HG03159 (cell line): Measurements from ENCODE around the gene IGSF9.
A peak's percentile ranks its signal among the peaks of the same experiment; 100 is the strongest.
"Not testable (repeated sequence)": the region's sequence is repeated elsewhere in the genome, so short reads cannot be mapped to it uniquely, and the experiment has no call there.

Source experiments
- ATAC-seq: cut with Tn5 transposase; IDR thresholded peaks from one replicate; pipeline ENCODE4 v1.9.1; 2021; ENCODE audit warnings: mild to moderate bottlenecking, moderate library complexity; ENCODE audit not compliant: unreplicated experiment

The IGSF9 gene

DNA sequence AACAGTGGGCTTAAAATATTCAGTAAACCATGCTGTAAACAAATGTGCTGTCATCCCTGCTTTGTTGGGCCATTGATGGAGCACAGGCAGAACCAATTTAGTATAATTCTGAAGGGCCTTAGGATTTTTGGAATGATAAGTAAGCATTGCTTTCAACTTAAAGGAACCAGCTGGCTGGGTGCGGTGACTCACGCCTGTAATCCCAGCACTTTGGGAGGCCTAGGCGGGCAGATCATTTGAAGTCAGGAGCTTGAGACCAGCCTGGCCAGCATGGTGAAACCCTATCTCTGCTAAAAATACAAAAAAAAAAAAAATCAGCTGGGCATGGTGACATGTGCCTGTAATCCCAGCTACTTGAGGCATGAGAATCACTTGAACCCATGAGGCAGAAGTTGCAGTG lies 41.4 kb downstream of the IGSF9 start:
- ATAC-seq: not testable (repeated sequence)

DNA sequence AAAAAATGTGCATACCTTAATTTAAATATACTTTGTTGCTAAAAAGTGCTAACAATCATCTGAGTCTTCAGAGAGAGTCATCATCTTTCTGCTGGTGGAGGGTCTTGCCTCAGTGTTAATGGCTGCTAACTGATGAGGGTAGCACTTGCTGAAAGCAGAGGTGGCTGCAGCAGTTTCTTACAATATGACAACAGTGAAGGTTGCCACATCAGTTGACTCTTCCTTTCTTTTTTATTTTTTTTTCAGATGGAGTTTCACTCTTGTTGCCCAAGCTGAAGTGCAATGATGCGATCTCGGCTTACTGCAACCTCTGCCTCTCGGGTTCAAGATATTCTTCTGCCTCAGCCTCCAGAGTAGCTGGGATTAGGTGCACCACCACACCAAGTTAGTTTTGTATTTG lies 42.9 kb downstream of the IGSF9 start:
- ATAC-seq: no peak

DNA sequence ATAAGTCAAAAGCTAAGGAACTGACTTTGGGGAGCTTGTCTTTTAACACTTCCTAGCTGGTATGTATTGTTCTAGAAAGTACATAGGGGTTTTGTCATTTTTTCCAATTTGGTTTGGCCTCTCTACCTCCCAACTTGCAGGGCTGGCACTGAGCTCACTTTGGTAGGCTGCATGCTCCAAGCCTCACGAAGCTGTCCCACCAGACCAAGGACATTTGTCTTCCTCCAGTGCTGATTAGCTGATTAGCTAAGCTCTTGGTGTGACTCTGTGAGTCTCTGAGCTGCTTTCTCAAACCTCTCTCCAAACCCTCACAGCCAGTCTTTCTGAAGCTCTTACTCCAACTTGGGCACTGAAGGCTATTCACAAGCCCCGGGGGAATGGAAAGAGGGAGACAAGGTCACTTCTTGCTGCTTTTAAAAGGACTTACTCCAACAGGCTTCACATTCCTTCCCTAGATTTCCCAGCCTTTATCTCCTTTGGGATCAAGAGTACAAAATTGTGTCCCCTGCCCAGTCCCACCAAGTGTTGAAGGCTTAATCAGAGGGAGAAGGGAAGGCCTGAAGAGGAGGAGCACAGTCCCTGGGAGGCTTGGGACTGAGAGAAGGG lies 44.6 kb downstream of the IGSF9 start:
- ATAC-seq: no peak

DNA sequence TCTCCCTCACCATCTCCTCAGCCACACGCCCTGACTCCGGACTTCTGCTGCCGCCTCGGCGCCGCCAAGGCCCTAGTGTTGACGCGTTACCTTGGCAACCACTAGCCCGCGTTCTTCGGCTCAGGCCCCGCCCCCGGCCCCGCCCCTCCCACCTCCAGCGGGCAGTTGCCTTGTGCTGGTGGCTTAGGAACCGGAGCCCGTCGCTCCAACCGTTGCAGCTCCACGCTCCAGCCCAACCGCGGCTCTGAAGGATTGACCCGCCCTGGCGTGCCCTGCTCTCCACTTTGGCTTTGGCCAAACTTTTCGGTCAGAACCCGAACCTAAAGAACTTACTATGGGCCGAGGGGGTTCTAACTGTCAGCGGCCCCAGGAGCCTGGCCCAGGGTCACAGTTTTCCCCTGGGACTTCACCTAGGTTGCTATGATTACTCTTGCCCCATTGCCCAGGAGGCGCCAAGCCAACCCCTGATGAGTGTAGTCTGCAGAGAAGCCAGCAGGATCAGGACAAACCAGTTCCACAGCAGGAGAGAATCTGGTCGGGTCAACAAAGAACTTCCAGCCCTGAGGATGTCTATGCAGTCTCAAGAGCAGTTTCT lies 45.2 kb downstream of the IGSF9 start, which contains the start of gene CFAP45:
TSS of gene CFAP45 (minus strand) at position 80 of the 595 bp plus-strand sequence. CDS start at position 13, 67 bp downstream.
- no peak for ATAC-seq

DNA sequence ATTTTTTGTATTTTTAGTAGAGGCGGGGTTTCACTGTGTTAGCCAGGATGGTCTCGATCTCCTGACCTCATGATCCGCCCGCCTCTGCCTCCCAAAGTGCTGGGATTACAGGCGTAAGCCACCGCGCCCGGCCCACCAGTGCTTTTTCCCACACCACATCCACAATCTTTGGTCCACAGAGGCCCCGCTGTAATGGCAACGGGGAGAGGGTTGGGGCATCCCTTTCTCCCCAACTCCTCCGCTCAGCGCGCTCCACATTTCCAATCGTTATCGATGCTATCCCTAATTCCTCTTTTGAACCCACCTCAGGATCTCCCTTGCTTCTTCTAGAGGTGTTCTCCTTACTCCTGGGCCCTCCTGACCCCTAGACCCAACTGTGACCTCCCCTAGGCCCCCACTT lies 45.8 kb downstream of the IGSF9 start:
- ATAC-seq: not testable (repeated sequence)

DNA sequence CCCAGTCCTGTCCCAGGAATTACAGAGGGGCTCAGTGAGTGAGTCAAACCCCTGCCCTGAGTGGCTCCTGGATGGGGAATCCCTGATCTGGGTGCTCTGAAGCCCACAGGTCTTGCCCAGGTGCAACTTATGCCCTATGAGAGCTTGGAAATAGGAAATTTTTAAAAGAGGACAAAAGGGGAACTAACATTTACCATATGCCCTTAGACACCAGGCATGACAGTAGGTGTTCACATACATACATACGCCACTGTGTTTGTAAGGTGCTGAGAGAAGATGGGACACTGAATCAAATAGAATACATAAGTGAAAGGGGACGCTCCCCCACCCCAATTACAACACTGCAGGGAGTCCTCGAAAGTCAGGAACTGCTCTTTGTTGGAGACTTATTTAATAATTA lies 46.9 kb downstream of the IGSF9 start:
- ATAC-seq: no peak

DNA sequence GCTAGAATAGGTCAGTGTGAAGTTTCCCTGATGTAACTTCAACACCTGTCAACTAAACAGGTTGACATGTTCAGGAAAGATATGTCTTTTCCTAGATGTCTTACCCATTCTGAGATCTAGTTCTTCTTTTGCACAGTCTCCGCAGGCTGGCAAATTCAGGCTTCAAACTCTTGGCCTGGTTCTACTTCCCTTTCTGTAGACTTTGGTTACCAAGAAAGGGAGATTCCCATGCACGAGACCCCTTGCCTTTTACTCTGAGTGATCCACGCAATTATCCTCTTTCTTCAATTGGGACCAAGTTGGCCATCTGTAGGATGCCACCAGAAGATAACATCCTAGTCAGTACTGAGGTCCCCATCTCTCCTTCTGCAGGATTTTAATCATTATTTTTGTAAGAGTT lies 47.5 kb downstream of the IGSF9 start:
- ATAC-seq: no peak

DNA sequence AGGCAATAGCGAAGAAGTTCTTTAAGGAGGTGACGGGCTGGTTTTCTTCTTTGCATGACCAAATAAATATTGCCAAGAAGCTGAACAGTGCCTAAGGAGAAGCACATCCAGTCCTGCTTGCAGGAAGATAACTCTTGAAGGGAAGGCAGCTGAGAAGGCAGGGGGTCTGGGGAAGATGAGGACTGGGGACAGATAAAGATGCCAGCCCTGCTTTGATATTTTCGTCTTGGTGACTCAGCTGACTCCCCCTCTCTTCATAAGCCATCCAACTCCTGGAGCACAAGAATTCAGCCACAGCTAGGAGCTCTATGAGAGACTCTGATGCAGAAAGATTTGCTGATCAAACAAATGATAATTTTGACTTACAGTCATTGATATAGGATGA lies 48.9 kb downstream of the IGSF9 start:
- no peak for ATAC-seq

DNA sequence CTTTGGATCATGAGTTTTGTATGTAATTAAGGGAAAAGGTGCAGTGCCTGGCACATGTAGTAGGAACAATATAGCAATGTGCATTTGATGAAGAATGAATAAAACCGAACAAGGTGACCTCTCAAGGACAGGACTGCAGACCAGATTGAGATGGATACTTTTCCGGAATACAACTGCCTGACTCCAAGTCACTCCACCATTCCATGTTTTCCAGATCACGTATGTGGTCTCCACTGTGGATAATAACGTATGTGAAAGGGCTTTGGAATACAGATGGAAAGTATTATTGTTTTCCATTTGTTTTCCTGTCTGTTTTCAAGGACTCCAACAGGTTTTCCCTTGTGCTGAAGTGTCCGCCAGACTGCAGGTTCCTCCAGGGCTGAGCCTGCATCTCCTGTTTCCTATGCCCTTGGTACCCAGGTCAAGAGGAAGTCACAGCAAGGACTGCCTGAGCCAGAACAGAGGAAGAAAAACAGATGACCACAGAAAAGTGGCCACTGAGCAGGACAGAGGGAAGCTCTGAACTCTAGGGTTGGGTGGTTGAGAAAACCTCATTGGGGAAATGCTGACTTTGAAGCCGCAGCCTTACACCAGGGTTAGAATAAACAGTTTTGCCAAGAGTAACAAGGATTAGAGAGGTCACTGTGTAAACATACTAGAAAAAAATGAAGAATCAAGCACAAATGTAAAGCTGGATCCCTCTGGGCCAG lies 49.4 kb downstream of the IGSF9 start:
- ATAC-seq: no peak

DNA sequence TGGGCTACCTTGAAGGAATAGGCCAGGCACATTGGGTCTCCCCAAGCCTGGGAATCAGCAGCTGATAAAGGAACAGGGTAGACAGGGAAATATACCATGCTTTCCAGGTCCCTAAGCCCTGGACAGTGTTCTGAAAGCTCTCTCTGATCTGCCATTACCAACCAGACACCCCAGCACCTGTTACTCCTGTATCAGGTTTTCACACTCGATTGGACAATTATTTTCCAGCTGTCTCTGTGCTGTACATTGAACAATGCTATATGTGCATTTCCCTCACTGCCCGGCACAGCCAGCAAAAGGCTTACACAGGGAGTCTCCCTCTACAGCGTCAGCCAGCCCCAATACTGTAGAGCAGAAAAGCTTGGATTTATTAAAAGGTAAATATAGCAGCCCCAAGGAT lies 50.1 kb downstream of the IGSF9 start:
- ATAC-seq: no peak

DNA sequence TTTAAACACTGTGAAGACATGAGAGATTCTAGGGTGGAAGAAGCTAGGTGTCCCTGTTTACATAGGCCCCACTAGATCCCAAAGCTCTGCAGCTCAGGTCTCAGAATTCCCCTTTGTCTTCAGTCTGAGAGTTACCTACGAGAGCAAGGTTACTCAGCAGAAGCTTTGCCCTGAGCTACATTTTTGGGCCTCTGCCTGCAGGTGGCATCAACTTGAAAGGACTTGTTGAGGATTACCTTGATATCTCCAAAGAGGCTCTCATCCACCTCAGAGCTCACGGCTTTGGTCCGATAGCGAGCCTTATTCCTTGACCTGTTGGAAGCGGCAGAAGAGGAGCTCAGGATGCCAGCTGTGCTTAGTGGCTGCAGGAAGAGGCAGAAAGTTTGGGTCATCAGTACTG lies 52.5 kb downstream of the IGSF9 start:
- ATAC-seq: no peak

DNA sequence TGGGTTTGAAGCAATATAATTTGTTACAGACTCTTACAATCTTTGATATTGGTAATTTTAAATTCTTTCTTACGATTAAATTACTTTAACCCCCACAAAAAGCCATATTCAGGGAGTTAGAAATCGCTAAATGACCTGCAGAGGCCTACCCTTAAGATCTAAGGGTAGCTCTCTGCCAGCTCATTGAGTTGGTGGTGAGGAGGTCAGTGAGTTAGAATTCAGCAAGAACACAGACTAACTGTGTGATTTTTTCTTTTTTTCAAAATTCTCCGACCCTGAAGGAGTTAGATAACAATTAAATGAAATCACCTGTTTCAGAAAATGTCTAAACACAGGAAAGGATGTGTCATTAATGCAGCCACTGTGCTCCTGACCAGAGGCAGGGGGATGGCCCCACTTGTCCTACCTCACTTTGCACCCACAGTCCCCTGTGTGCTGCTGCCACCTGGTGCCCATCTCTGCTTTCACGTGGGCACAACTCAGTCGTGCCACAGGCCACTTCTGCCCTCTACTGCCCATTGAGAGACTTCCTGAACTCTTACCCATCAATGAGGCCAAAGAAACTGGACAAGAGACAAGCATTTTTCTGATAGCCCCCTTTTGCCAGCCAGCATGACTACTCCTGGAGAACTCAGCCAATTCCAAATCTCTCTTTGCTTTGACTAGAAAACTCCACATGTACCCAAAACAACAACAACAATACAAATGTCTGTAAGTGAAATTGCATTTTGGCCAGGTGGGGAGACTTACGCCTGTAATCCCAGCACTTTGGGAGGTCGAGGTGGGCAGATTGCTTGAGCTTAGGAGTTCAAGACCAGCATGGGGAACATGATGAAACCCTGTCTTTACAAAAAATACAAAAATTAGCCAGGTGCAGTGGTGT lies 53.9 kb downstream of the IGSF9 start:
- ATAC-seq: peak; percentile 42

DNA sequence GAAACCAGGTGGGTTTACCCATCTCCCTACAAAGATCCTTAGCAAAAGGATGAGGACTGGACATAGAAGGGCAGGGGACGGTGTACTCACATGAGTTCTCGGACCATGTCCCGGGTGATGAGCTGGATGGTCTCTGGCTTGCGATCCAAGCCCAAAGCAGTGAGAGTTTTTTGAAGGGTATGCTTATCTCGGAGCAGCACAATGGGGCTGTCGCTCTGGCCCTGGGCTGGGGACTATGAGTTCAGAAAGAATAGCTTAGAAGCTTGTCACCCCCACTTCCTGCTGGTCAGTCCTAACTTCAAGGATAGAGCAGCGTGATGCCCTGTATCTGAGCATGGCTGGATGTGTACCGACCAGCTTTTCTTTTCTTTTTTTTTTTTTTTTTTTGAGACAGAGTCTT lies 55.0 kb downstream of the IGSF9 start:
- no peak for ATAC-seq

DNA sequence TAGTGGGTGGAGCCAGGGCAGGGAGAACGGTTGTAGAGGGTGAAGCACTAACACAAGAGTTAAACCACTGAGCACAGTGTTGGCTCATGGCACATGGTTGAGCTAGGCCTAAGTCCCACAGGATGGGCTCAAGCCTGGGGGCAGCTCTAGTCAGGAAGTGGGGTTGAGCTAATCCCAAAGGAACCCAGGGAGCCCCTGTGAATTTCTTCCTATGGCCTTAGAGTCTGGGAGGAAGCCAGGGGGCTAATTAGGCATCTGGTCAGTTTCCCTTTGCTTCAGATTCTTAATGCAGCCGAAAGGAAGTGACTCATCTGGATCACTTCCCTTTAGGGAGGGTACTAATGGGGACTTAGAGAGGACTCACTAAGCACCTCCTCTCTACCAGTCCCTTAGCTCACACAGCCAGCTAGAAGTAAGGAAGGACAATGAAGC lies 55.6 kb downstream of the IGSF9 start:
- ATAC-seq: peak; percentile 93

DNA sequence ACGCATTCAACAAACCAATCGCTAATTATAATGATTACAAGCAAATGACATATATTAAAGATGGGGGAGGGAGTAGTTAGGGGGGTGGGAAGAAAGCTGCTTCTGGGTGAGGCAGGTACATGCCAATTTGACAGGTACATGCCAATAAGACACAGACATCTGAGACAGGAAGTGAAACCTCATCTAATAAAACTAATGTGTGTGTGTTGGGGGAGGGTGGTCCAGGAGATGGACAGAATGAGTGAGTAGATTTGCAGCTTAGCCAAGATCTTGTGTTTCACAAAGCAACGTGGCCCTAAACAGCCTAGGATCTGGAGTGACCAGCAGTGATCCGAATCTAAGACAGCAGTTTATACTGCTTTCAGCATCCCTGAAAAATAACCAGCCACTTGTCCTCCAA lies 56.2 kb downstream of the IGSF9 start:
- peak; percentile 41 for ATAC-seq

DNA sequence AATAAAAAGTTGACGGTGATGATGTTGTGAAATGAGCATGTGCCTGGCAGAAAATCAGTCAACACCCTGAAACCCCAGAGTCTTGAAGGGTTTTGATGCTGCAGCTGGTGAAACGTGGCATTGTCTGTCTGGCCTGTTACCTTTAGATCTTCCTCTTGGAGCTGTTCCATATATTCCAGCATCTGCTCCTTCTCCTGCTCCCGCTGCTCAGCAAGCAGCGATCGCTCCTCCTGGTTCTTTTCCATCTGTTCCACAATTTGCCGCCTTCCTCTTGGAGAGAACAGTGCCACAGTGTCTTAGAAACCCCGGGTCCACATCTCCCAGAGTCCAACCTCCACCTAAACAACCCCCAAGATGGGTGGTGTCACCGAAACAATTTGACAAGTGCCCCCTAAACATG lies 61.1 kb downstream of the IGSF9 start:
- ATAC-seq: no peak

DNA sequence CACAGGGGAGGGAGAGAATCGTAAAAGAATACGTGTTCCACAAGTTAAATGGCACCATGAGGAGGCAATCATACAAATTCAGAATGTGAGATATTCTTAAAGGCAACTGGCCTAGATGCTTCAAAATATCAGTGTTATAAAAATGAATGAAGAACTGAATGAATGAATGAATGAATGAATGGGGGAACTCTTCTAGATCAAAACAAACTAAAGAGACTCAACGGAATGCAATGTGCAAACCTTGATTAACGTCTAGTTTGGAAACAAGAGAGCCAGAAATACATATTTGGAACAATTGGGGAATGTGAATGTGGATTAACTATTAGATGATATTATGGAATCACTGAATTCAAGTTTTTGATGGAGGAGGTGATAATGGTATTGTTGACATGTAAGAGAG lies 62.3 kb downstream of the IGSF9 start:
- no peak for ATAC-seq

DNA sequence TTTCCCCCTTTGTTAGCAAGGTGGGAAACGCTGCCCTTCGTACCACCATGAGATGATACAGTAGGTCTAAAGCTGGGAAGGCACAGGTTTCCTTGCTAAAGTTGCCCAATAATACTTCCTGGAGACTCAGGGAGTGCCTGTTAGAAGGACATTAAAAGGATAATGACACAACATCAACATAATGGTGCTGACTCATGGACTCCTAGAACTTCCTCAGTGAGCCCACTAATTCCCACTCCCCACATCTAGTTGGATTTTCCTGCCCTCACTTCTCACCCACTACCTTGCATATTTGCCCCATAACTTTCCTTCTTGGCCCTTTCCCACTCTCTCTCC lies 62.9 kb downstream of the IGSF9 start:
- no peak for ATAC-seq

DNA sequence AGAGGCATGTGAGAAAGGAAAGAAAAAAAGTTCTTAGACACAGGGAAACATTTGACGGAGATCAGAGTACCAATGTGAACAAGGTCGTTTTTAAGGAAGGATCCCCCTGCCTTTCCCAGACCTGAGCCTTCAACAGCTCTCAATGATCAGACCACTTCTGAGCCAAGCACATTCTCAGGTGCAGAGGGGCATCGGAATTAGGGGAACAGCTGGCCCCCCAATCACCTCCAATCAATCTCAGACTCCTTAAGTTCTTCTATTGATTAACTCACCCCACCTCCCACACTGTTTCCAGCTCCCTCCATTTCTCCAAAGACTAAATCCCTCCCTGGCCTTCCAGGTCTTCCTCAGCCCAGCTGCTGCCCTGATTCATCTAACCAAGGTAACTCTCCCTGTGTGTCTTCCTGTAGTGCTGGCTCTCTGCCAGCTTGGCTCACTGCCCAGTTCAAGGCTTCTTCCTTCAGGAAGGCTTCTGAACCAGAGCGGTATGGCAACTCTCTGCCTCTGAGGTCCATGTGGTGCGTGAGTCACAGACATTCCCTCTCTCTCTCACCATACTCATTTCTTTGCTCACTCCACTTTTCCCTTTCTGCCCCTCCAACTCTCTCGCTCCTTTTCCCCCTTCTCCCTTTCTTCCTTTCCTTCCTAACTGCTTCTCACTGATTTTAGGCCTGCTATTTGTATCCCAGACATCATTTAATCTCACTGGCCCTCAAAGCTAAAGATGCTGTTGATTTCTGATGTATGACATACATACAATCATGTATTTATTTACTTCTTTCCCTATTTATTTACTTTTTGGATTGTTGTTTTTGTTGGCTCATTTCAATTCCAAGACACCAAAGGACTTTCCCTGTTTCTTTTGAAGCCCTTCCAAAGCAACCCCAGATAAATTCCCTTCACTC lies 63.5 kb downstream of the IGSF9 start:
- no peak for ATAC-seq

DNA sequence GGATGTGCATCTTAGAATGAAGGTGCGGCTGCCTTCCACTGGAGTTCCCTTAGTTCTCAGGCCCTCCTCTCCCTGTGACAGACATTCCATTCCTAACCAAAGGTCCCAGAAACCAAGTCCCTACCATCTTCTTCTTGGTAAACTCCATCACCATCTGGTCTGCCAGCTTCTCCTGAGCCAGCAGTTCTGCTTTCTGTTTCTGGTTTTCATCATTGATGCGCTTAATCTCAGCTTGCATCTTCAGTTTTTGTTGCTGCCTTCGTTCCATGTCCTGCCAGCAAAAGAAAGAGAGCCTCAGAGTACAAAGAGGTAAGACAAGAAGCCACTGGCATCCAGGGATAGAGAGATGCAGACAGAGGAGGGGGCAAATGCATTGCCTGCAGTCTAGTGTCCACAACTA lies 65.0 kb downstream of the IGSF9 start:
- no peak for ATAC-seq

DNA sequence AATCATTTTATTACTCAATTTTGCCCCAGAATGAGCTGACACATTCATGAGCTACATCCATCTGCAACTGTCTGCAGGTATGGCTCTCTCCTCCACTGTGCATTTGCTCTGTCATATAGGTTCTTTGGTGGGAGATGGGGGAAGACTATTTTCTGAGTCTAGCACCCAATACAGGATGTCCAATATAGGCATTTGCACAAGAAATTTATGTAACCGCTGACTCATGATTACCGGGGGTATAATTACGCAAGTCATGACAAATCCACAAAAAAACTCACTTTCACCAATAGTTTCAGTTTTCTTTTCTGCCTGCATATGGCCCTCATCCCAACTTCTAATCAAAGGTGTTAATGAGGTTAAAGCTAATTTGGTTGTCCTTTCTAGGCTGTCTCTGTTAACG lies 65.4 kb downstream of the IGSF9 start:
- no peak for ATAC-seq
